ENCODE data around the gene BRF1. TPM values are rescaled to one million over a fixed set of nuclear protein-coding genes. Genes with fewer than 3 reads are reported as not detected.
A peak's percentile ranks its signal among the peaks of the same experiment; 100 is the strongest.
"Not testable (repeated sequence)": the region's sequence is repeated elsewhere in the genome, so short reads cannot be mapped to it uniquely, and the experiment has no call there.

The BRF1 gene
- total RNA-seq, 4 donors from 2014 or later, result 22.2 to 37.9 (median 26.2) TPM

DNA sequence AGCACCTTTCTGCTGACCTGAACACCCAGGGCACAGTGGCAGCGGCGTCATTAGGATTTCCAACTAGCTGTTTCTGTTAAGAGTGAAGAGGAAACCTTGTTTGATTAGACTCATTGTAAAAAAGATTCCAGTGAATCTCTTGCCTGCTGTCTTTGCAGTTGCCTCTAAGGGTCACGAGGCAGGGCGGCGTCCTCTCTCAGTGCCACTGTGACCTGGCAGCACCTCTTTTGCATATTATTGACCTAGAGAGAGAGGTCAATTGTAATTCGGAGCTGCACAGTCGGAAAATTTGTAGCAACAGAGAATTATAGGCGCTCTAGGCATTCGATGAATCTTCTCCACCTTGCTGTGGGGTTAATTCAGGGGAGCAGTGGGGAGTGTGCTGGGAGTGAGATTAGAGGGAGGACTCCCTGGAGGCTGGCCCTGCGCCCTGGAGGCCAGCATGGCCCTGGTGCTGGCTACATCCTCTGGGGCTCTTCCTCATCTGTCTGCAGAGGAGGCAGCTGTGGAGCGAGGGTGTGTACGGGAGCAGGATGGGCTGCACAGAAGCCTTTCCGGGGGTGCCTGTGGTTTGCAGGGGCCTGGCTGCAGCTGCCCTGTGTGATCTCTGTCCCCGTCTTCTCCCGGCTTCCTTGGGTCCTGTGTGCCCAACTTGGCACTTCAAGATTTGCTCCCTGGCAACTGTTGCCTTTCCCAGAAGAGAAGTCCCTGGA lies 28.0 kb upstream of the BRF1 start:
- DNase-seq, result no peak
- no peak overlapping the region for H3K4me3 ChIP-seq
- peak overlapping the region in 2 of 4 donors; percentile 32 to 57 for H3K27ac ChIP-seq
- no peak for TF ChIP-seq POLR2A (IDR thresholded peaks at IDR 0.05)
- TF ChIP-seq, protein P1, sequence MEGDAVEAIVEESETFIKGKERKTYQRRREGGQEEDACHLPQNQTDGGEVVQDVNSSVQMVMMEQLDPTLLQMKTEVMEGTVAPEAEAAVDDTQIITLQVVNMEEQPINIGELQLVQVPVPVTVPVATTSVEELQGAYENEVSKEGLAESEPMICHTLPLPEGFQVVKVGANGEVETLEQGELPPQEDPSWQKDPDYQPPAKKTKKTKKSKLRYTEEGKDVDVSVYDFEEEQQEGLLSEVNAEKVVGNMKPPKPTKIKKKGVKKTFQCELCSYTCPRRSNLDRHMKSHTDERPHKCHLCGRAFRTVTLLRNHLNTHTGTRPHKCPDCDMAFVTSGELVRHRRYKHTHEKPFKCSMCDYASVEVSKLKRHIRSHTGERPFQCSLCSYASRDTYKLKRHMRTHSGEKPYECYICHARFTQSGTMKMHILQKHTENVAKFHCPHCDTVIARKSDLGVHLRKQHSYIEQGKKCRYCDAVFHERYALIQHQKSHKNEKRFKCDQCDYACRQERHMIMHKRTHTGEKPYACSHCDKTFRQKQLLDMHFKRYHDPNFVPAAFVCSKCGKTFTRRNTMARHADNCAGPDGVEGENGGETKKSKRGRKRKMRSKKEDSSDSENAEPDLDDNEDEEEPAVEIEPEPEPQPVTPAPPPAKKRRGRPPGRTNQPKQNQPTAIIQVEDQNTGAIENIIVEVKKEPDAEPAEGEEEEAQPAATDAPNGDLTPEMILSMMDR (IDR thresholded peaks at IDR 0.05), result no peak
- H3K27me3 ChIP-seq, result no peaks in the 10 kb centered on the region
- H3K36me3 ChIP-seq, result no peaks in the 10 kb centered on the region
- peaks cover 10 to 61% (median 15%) of the 10 kb centered on the region in 3 donors for H3K4me1 ChIP-seq
- H3K9me3 ChIP-seq, result no peaks in the 10 kb centered on the region
- WGBS, 2 donors, result 72 to 79% methylated on average over 10 to 14 of the region's 15 CpGs
- intact Hi-C loops (cut with DNase I), result no loop called here

DNA sequence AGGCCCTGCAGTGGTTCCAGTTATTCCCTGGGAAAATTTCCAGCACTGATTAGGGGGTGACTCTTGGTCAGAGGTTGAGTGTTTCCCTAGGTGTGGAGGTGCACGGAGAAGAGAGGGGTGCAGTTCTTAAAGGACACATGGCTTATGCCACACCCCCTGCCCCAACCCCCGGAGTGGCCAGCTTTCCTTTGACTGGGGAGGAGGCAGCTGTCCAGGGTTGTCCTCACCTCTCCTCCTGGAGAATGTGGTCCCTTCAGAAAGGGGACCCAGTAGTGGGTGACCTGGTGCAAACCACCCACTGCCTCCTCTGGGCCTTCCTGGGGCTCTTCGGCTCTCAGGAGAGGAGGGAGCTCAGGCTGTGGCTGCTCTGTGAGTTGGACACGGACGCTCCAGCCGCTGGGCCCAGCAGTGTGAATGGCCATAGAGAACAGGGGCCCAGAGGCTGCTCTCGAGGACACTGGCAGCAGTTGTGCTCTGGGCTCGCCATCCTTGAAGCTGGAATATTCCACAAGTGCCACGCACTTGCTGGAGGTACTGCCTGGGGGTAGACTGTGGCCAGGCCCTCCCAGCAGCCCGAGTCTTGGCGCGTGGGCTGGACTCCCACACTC lies 27.4 kb upstream of the BRF1 start:
- intact Hi-C loops (cut with DNase I), result no loop called here
- Histone ChIP-seq H3K4me1 (peaks cover 13 to 63% (median 15%) of the 10 kb centered on the region in 3 donors), H3K27me3 (no peaks in the 10 kb centered on the region), H3K27ac (no peak overlapping the region), H3K4me3 (no peak overlapping the region), H3K36me3 (no peaks in the 10 kb centered on the region), H3K9me3 (no peaks in the 10 kb centered on the region)
- WGBS, 2 donors, result 60% methylated on average over 2 of the region's 12 CpGs; no CpG with 5 or more reads in 1 of the 2 donors
- no peak for TF ChIP-seq POLR2A (IDR thresholded peaks at IDR 0.05)
- TF ChIP-seq, protein P1 (IDR thresholded peaks at IDR 0.05), result no peak
- no peak for DNase-seq

DNA sequence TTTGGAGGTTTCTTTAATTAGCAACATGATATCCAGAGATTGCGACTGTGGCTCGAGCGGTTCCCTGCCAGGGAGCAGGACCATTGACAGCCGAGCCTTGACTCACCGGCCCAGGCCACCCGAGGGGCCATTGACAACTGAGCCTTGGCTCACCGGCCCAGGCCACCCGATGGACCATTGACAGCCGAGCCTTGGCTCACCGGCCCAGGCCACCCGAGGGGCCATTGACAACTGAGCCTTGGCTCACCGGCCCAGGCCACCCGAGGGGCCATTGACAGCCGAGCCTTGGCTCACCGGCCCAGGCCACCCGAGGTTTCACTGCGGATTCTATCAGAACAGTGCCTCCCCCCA lies 26.9 kb upstream of the BRF1 start:
- 95% methylated on average over 4 of the region's 17 CpGs; no CpG with 5 or more reads in 1 of the 2 donors for WGBS, 2 donors
- intact Hi-C loops (cut with DNase I), result not testable (repeated sequence)
- H3K4me1 ChIP-seq, result peaks cover 14 to 58% (median 15%) of the 10 kb centered on the region in 3 donors

DNA sequence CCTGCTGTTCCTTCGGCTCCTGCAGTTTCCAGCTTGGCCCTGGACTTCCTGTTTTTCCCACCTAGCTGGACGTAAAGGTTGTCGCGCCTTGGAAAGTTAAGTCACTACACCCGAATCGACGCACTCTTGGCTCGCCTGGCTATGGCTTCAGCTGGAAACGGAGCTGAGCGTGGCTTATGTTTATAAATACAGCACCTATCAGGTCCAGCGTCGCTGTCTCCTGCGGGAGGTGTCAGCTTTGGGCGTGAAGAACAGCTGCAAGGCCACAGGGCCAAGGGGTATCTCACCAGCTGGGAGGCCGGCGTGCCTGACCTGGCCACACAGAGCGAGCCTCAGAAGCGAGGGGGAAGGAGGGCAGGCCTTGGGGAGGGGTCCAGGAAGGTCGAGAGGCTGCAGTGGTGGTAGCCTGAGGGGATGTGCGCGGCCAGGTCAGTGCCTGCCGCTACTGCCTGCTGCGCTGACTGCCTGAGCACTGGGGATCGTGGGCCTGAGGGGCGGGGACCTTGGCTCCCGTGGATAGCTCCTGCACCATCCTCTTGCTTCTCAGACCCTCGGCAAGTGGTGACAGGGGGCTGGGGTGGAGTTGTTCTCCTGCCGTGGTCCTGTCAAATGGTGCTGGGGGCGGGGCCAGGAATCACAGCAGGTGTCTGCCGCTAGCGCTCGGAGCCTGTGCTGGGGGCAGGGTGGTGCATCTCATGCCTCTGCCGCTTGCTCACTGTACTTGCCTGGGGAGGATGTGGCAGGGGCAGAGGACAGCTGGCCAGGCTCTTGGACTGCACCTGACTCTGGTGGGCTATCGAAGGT lies 26.3 kb upstream of the BRF1 start:
- Histone ChIP-seq H3K27me3 (no peaks in the 10 kb centered on the region), H3K4me1 (peaks cover 14 to 52% (median 15%) of the 10 kb centered on the region in 3 donors), H3K9me3 (no peaks in the 10 kb centered on the region), H3K27ac (no peak overlapping the region), H3K4me3 (no peak overlapping the region), H3K36me3 (peaks cover 0 to 4% (median 0%) of the 10 kb centered on the region in 3 donors)
- 78 to 83% methylated on average over 4 of the region's 34 CpGs for WGBS, 2 donors
- no peak for DNase-seq
- TF ChIP-seq, protein P1 (IDR thresholded peaks at IDR 0.05), result no peak
- TF ChIP-seq POLR2A (IDR thresholded peaks at IDR 0.05), result no peak
- intact Hi-C loops (cut with DNase I), result no loop called here

More for the DNA sequence above, 26.9 kb upstream of the BRF1 start:
- DNase-seq, H3K27me3 ChIP-seq, H3K9me3 ChIP-seq, H3K36me3 ChIP-seq, H3K27ac ChIP-seq, H3K4me3 ChIP-seq: not testable (repeated sequence)

DNA sequence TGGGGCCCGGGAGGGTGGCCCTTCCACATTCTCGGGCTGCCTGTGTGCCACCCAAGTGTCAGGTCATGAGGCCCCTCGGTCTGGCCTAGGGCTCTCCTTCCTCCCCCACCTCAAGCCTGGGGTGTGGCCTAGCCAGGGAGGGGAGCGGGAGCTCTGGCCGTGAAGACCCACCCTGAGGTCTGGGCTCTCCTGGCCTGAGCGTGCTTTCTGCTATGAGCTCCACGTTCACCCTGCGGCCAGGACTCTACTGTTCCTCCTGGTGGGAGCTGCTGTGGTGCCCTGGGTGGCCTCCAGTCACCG lies 25.7 kb upstream of the BRF1 start:
- H3K27ac ChIP-seq, result no peak overlapping the region
- no peak overlapping the region for H3K4me3 ChIP-seq
- no peak for DNase-seq
- H3K36me3 ChIP-seq, result peaks cover 0 to 7% (median 0%) of the 10 kb centered on the region in 3 donors
- WGBS, 2 donors, result no CpG with 5 or more reads among the region's 9 CpGs
- intact Hi-C loops (cut with DNase I), result no loop called here
- H3K27me3 ChIP-seq, result no peaks in the 10 kb centered on the region
- TF ChIP-seq POLR2A (IDR thresholded peaks at IDR 0.05), result no peak
- TF ChIP-seq, protein P1 (IDR thresholded peaks at IDR 0.05), result no peak
- no peaks in the 10 kb centered on the region for H3K9me3 ChIP-seq
- H3K4me1 ChIP-seq, result peaks cover 14 to 52% (median 15%) of the 10 kb centered on the region in 3 donors

All from esophagus squamous epithelium (tissue), 5 donors.